Measurements from ENCODE around the gene FAM98C. TPM values are rescaled to one million over a fixed set of nuclear protein-coding genes. Genes with fewer than 3 reads are reported as not detected.
A peak's percentile ranks its signal among the peaks of the same experiment; 100 is the strongest.

The FAM98C gene
- total and polyA plus RNA-seq, 3 experiments from 2014 or later = 16.8 to 25.2 (median 17.8) TPM

DNA sequence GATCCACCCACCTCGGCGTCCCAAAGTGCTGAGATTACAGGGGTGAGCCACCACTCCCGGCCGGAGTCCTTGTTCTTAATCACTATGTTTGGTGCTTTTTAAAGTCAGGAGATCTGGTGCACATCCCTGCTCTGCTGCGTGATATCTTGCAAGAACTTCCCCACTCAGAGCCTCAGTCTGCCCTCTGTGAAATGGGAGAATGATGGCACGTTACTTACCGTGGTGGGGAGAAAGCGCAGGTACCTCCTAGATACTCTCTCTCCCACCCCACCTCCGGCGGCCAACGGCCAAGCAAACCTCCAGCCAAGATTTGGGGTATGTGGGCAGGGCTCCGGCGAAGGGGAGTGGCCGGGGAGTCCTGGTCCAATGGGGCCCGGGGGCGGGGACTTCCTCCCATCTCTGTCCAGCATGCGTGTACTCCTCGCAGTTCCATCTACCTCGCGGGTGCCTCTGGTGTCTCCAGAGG is 30.4 kb downstream of the FAM98C start, which contains the start of gene RYR1:
Gene RYR1, plus strand, starts transcription at position 424 of the 466 bp plus-strand sequence. CDS start 139 bp downstream, outside the sequence.
- Mint-ChIP-seq H3K27me3 (peaks cover 30 to 41% of the 10 kb centered on the region in 2 donors), H3K4me3 (peak within 1 kb of the TSS in 6 of 7 donors; percentile 6 to 65 (median 25)), H3K4me1 (peaks cover 8 to 17% (median 11%) of the 10 kb centered on the region in 3 donors), H3K27ac (no peak within 1 kb of the TSS), H3K9me3 (no peaks in the 10 kb centered on the region), H3K36me3 (peaks cover 0 to 3% (median 0%) of the 10 kb centered on the region in 3 donors)
- DNase-seq = no peak
- ChIA-PET CTCF (no interaction called here), POLR2A (no interaction called here)
- Histone ChIP-seq H3K27ac (ENCODE audit: low read depth, low read length) (no peak within 1 kb of the TSS), H3K4me3 (ENCODE audit: low read length) (no peak within 1 kb of the TSS), H3K36me3 (ENCODE audit: insufficient read depth, low read length) (no peaks in the 10 kb centered on the region), H3K4me1 (ENCODE audit: insufficient read depth, low read length) (no peaks in the 10 kb centered on the region), H3K27me3 (ENCODE audit: insufficient read depth, low read length, poor library complexity, severe bottlenecking) (no peaks in the 10 kb centered on the region), H3K9me3 (ENCODE audit: low read length) (no peaks in the 10 kb centered on the region)

DNA sequence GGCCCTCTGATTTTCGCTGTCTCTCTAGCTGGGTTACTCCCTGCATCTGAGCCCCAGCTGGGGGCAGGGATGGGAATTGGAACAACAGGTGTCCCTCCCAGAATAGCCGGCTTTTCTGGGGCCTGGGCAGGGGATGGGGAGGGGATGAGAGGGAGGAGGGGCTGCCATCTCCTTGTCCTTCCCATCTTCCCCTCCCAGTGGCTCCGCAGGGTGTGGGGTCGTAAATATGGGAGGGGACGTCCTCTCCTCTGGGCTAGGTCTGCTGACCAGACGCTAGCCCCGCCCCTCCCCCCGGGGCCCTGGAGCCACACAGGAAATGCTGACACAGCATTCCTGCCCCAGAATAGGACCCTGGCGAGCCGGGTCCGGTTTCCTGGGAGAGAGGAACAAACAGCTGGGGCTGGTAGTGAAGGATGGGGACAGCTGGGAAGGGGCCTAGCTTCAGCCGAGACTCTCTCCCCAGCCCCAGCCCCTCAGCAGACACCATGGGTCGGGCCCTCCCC is 31.7 kb downstream of the FAM98C start:
- Mint-ChIP-seq H3K27ac (no peak overlapping the region), H3K4me3 (peak overlapping the region in 1 of 7 donors; percentile 41), H3K9me3 (no peaks in the 10 kb centered on the region), H3K27me3 (peaks cover 24 to 33% of the 10 kb centered on the region in 2 donors), H3K36me3 (peaks cover 0 to 3% (median 0%) of the 10 kb centered on the region in 3 donors), H3K4me1 (peaks cover 6 to 11% (median 10%) of the 10 kb centered on the region in 3 donors)
- Histone ChIP-seq H3K27ac (ENCODE audit: low read depth, low read length) (no peak overlapping the region), H3K4me1 (ENCODE audit: insufficient read depth, low read length) (no peaks in the 10 kb centered on the region), H3K36me3 (ENCODE audit: insufficient read depth, low read length) (no peaks in the 10 kb centered on the region), H3K4me3 (ENCODE audit: low read length) (no peak overlapping the region), H3K9me3 (ENCODE audit: low read length) (no peaks in the 10 kb centered on the region), H3K27me3 (ENCODE audit: insufficient read depth, low read length, poor library complexity, severe bottlenecking) (no peaks in the 10 kb centered on the region)
- ChIA-PET CTCF (interaction anchor here (0.7 kb wide), 1 partner anchor 18 kb away, joined by 5 read pairs; no protein-coding TSS in a partner anchor), POLR2A (no interaction called here)
- DNase-seq = no peak

DNA sequence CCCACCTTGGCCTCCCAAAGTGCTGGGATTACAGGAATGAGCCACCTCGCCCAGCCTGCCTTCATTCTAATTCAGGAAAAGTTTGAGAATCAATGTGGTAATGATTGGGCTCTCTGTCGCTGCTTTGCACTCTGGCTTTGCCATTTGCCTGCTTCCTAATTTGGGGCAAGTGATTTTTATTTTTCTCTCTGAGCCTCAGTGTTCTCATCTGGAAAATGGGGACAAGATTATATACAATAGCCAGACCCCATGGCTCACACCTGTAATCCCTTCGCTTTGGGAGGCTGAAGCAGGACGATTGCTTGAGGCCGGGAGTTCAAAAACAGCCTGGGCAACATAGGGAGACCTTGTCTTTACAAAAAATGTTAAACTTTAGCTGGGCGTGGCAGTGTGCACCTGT is 34.4 kb downstream of the FAM98C start:
- H3K4me3 Mint-ChIP-seq = no peak overlapping the region
- H3K4me1 Mint-ChIP-seq = peaks cover 6 to 11% (median 10%) of the 10 kb centered on the region in 3 donors
- no peak overlapping the region for H3K27ac Mint-ChIP-seq
- ChIA-PET POLR2A (no interaction called here), CTCF (interaction anchor here (0.6 kb wide), 1 partner anchor 521 kb away, joined by 3 read pairs; no protein-coding TSS in a partner anchor)
- H3K27me3 Mint-ChIP-seq = peaks cover 27 to 41% of the 10 kb centered on the region in 2 donors
- H3K36me3 Mint-ChIP-seq = peaks cover 0 to 3% (median 0%) of the 10 kb centered on the region in 3 donors
- no peaks in the 10 kb centered on the region for H3K9me3 Mint-ChIP-seq
- H3K4me1 ChIP-seq (ENCODE audit: insufficient read depth, low read length) = no peaks in the 10 kb centered on the region
- H3K27me3 ChIP-seq (ENCODE audit: insufficient read depth, low read length, poor library complexity, severe bottlenecking) = no peaks in the 10 kb centered on the region
- no peak overlapping the region for H3K4me3 ChIP-seq (ENCODE audit: low read length)
- no peak for DNase-seq
- H3K9me3 ChIP-seq (ENCODE audit: low read length) = no peaks in the 10 kb centered on the region
- no peaks in the 10 kb centered on the region for H3K36me3 ChIP-seq (ENCODE audit: insufficient read depth, low read length)
- no peak overlapping the region for H3K27ac ChIP-seq (ENCODE audit: low read depth, low read length)

DNA sequence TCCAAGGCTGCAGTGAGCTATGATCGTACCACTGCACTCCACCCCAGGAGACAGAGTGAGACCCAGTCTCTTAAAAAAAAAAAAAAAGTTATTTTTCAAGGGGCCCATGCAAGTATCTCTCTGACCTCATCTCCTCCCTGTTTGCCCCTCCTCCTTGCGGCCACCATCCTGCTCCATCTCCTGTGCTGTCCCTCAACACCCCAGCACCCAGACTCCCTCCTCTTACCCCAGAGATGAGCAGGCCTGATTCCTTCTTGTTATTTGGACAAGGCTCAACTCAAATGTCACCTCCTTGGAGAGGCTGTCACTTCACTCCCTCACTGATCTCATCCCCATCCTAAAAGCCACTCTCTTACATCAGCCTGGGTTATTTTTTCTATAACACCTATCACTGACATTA is 35.0 kb downstream of the FAM98C start:
- H3K36me3 ChIP-seq (ENCODE audit: insufficient read depth, low read length) = no peaks in the 10 kb centered on the region
- H3K36me3 Mint-ChIP-seq = peaks cover 0 to 3% (median 0%) of the 10 kb centered on the region in 3 donors
- peaks cover 27 to 41% of the 10 kb centered on the region in 2 donors for H3K27me3 Mint-ChIP-seq
- H3K27ac Mint-ChIP-seq = peak overlapping the region in 2 of 8 donors; percentile 5 to 30
- H3K27me3 ChIP-seq (ENCODE audit: insufficient read depth, low read length, poor library complexity, severe bottlenecking) = no peaks in the 10 kb centered on the region
- no peak overlapping the region for H3K27ac ChIP-seq (ENCODE audit: low read depth, low read length)
- no peaks in the 10 kb centered on the region for H3K4me1 ChIP-seq (ENCODE audit: insufficient read depth, low read length)
- H3K4me1 Mint-ChIP-seq = peaks cover 6 to 11% (median 10%) of the 10 kb centered on the region in 3 donors
- ChIA-PET CTCF (interaction anchor here (0.6 kb wide), 1 partner anchor 520 kb away, joined by 3 read pairs; no protein-coding TSS in a partner anchor), POLR2A (no interaction called here)
- no peaks in the 10 kb centered on the region for H3K9me3 ChIP-seq (ENCODE audit: low read length)
- H3K9me3 Mint-ChIP-seq = no peaks in the 10 kb centered on the region
- H3K4me3 Mint-ChIP-seq = no peak overlapping the region
- no peak overlapping the region for H3K4me3 ChIP-seq (ENCODE audit: low read length)
- no peak for DNase-seq

DNA sequence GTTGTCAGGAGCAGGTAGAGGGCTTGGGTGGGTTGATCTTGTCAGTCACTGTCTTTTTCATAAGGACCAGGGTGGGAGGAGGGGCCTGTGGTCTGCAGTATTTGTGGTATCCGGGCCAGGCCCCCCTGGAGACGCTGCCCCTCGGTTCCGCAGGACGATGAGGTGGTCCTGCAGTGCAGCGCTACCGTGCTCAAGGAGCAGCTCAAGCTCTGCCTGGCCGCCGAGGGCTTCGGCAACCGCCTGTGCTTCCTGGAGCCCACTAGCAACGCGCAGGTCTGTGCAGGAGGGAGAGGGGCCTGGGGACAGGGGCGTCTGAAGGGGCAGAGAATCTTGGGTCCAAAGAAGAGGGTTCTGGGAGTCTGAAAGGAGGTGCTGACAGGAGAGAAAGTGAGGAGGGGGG is 37.7 kb downstream of the FAM98C start:
- no peaks in the 10 kb centered on the region for H3K27me3 ChIP-seq (ENCODE audit: insufficient read depth, low read length, poor library complexity, severe bottlenecking)
- H3K9me3 ChIP-seq (ENCODE audit: low read length) = no peaks in the 10 kb centered on the region
- no peaks in the 10 kb centered on the region for H3K36me3 ChIP-seq (ENCODE audit: insufficient read depth, low read length)
- H3K4me3 ChIP-seq (ENCODE audit: low read length) = no peak overlapping the region
- H3K4me1 ChIP-seq (ENCODE audit: insufficient read depth, low read length) = no peaks in the 10 kb centered on the region
- H3K9me3 Mint-ChIP-seq = no peaks in the 10 kb centered on the region
- H3K36me3 Mint-ChIP-seq = peaks cover 0 to 3% (median 0%) of the 10 kb centered on the region in 3 donors
- H3K27ac Mint-ChIP-seq = no peak overlapping the region
- no peak overlapping the region for H3K27ac ChIP-seq (ENCODE audit: low read depth, low read length)
- POLR2A ChIA-PET = no interaction called here
- H3K4me1 Mint-ChIP-seq = no peaks in the 10 kb centered on the region
- H3K27me3 Mint-ChIP-seq = peaks cover 21 to 43% of the 10 kb centered on the region in 2 donors
- CTCF ChIA-PET = no interaction called here
- DNase-seq = no peak
- H3K4me3 Mint-ChIP-seq = no peak overlapping the region

DNA sequence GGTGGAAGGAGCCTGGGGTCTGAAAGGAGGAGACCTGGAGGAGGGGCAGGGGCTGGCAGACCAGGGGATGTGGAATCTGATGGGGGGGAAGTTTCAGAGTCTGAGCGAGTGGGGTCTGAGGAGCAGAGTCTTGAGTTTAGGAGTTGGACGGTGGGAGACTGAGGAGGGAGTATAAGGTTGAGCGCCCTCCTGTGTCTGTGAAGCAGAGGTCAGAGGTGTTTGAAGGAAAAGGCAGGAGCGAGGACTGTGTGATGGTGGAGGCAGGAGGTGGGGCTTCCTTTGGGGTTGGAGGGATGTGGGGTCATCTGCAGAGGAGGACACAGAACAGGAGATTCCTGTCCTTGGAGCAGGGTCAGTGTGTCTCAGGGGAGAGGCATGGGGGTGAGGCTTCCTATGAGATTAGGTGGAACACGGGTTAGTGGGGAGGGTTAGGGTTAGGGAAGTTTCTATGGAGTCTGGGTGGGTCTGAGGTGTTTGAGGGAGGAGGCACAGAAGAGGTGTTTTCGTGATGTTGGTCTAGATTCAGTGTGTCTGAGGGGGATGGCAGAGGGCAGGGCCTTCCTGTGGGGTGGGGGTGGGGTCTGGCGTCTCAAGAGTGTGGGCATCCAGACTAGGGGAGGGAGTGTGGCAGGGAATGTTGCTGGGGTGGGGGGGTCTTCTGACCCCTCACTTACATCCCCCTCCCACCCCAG is 38.9 kb downstream of the FAM98C start:
- CTCF ChIA-PET = no interaction called here
- Histone ChIP-seq H3K27ac (ENCODE audit: low read depth, low read length) (no peak overlapping the region), H3K36me3 (ENCODE audit: insufficient read depth, low read length) (no peaks in the 10 kb centered on the region), H3K9me3 (ENCODE audit: low read length) (no peaks in the 10 kb centered on the region), H3K27me3 (ENCODE audit: insufficient read depth, low read length, poor library complexity, severe bottlenecking) (no peaks in the 10 kb centered on the region), H3K4me3 (ENCODE audit: low read length) (no peak overlapping the region), H3K4me1 (ENCODE audit: insufficient read depth, low read length) (no peaks in the 10 kb centered on the region)
- no peaks in the 10 kb centered on the region for H3K9me3 Mint-ChIP-seq
- peaks cover 0 to 3% (median 0%) of the 10 kb centered on the region in 3 donors for H3K36me3 Mint-ChIP-seq
- peaks cover 18 to 40% of the 10 kb centered on the region in 2 donors for H3K27me3 Mint-ChIP-seq
- DNase-seq = no peak
- H3K4me3 Mint-ChIP-seq = no peak overlapping the region
- POLR2A ChIA-PET = no interaction called here
- H3K27ac Mint-ChIP-seq = no peak overlapping the region
- no peaks in the 10 kb centered on the region for H3K4me1 Mint-ChIP-seq

DNA sequence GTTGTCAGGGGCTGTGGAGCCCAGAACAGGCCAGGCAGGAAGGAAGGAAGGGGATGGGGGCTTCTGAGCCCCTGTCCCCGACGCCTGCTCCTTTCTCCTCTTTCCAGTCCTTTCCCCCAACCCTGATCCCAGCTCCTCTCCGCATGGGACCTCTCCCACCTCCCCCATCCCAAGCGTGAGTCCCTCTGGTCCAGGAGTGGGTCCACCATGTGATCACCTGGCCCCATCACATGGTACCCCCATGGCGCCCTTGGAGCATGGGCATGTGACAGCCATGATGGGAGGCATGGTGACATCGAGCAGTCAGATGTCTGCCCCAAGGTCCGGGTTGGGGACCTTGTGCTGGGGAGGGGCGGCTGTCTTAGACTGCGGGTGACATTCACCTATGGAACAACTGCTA is 39.8 kb downstream of the FAM98C start:
- Mint-ChIP-seq H3K4me3 (no peak overlapping the region), H3K36me3 (peaks cover 0 to 3% (median 0%) of the 10 kb centered on the region in 3 donors), H3K4me1 (no peaks in the 10 kb centered on the region), H3K27me3 (peaks cover 15 to 35% of the 10 kb centered on the region in 2 donors), H3K9me3 (no peaks in the 10 kb centered on the region), H3K27ac (no peak overlapping the region)
- CTCF ChIA-PET = no interaction called here
- POLR2A ChIA-PET = no interaction called here
- H3K27ac ChIP-seq (ENCODE audit: low read depth, low read length) = no peak overlapping the region
- H3K36me3 ChIP-seq (ENCODE audit: insufficient read depth, low read length) = no peaks in the 10 kb centered on the region
- no peaks in the 10 kb centered on the region for H3K9me3 ChIP-seq (ENCODE audit: low read length)
- DNase-seq = no peak
- no peak overlapping the region for H3K4me3 ChIP-seq (ENCODE audit: low read length)
- H3K27me3 ChIP-seq (ENCODE audit: insufficient read depth, low read length, poor library complexity, severe bottlenecking) = no peaks in the 10 kb centered on the region
- H3K4me1 ChIP-seq (ENCODE audit: insufficient read depth, low read length) = no peaks in the 10 kb centered on the region

DNA sequence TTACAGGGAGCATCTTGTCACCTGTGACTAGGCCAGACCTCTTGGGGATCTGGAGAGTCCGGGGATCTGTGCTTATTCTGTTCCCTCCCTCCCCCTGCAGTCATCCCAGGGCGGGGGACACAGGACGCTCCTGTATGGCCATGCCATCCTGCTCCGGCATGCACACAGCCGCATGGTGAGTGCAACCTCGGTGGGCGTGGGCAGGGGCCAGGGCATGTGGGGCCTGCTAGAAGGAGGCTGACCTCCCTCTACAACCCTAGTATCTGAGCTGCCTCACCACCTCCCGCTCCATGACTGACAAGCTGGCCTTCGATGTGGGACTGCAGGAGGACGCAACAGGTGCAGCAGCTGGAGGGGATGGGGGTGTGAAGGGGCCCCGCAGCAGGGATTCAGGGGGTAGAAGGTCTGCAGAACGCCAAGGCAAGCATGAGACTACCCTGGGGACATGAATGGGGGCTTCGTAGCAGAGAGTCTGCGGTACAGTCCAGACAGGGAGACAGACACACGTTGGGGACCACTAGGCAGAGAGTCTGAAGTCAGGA is 40.6 kb downstream of the FAM98C start:
- H3K9me3 Mint-ChIP-seq = no peaks in the 10 kb centered on the region
- no peak overlapping the region for H3K27ac ChIP-seq (ENCODE audit: low read depth, low read length)
- no peaks in the 10 kb centered on the region for H3K27me3 ChIP-seq (ENCODE audit: insufficient read depth, low read length, poor library complexity, severe bottlenecking)
- H3K4me3 Mint-ChIP-seq = no peak overlapping the region
- no peak overlapping the region for H3K4me3 ChIP-seq (ENCODE audit: low read length)
- H3K4me1 ChIP-seq (ENCODE audit: insufficient read depth, low read length) = no peaks in the 10 kb centered on the region
- CTCF ChIA-PET = no interaction called here
- no peaks in the 10 kb centered on the region for H3K36me3 Mint-ChIP-seq
- DNase-seq = no peak
- peaks cover 14 to 32% of the 10 kb centered on the region in 2 donors for H3K27me3 Mint-ChIP-seq
- no peaks in the 10 kb centered on the region for H3K36me3 ChIP-seq (ENCODE audit: insufficient read depth, low read length)
- H3K4me1 Mint-ChIP-seq = no peaks in the 10 kb centered on the region
- no peaks in the 10 kb centered on the region for H3K9me3 ChIP-seq (ENCODE audit: low read length)
- POLR2A ChIA-PET = no interaction called here
- no peak overlapping the region for H3K27ac Mint-ChIP-seq
